AG04449 (cell line): Measurements from ENCODE around the gene WDR82.

Experiments
- CTCF ChIA-PET: fragments of 350-600 bp; formaldehyde crosslinking; extraction: SDS; loops from one replicate; lab custom pipeline; 2021; ENCODE audit warnings: antibody characterized with exemption; lab: Yijun Ruan, JAX
- POLR2A ChIA-PET: fragments of 400-600, 350-600 bp; formaldehyde crosslinking; extraction: SDS; loops from one replicate; lab custom pipeline; 2020; ENCODE audit warnings: antibody characterized with exemption, inconsistent platforms; lab: Yijun Ruan, JAX
- DNase-seq: peaks from one replicate; pipeline ENCODE4 v3.0.0-alpha.2; 2010; ENCODE audit warnings: low read depth, low spot score
- H3K4me3 ChIP-seq: 2 replicates; pipeline ENCODE4 v1.5.1; 2011; ENCODE audit warnings: low read depth, mild to moderate bottlenecking, control low read depth, low read length
- TF ChIP-seq, protein P1 (sequence below): IDR thresholded peaks from one replicate; pipeline ENCODE4 v1.5.1; 2011; ENCODE audit warnings: mild to moderate bottlenecking, moderate library complexity, low read length, control low read depth, inconsistent platforms; ENCODE audit not compliant: insufficient read depth; ENCODE audit errors: missing control alignments

Gene WDR82

DNA sequence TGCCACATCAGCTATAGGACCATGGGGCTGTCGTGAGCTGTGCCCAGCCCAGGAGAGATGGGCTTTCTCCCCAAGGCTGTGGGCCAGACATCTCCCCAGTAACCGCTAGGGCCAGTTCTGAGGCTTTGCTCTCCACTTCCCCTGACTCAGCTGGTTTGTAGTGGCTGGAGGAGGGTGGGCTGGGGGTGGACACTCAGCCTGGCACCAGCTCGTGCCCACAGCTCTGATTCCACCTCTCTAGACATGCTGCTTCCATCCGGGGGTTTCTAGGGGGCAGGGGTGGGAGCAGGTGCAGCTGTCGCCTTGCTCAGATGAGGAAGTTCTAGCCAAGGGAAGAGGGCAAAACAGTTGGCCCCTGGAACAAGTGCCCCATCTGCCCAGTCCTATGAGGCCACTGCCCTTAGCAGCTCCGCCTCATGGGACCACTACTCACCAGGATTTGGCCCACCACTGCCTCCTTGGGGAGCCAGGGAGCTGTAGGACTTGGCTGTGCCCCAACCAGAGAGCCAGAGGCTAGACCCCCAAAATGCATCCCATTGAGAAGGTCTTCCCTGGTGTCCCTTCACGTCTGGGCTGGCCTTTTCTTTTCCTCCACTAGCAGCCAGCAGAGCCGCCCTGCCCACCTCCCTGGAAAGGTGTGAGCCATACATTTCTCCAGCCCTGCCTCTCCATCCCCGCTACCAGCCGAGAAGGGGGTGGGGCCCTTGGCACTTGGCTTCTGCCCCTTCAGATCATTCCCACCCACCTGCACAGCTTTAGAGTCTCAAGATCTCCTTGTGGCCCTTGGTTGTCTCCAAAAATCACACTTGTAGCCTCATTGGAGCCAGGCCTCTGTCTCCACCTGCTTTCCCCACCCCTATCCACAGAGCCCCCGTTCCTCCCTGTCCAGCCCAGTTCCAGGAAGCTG is 19.0 kb upstream of the WDR82 start:
- ChIA-PET CTCF (interaction anchor here (2.7 to 27.0 kb wide), 3 partner anchors 7 to 77 kb away, joined by 9 to 498 read pairs (median 32); no protein-coding TSS in a partner anchor), POLR2A (no interaction called here)
- no peak overlapping the region for H3K4me3 ChIP-seq
- no peak for DNase-seq
- TF ChIP-seq, protein P1, sequence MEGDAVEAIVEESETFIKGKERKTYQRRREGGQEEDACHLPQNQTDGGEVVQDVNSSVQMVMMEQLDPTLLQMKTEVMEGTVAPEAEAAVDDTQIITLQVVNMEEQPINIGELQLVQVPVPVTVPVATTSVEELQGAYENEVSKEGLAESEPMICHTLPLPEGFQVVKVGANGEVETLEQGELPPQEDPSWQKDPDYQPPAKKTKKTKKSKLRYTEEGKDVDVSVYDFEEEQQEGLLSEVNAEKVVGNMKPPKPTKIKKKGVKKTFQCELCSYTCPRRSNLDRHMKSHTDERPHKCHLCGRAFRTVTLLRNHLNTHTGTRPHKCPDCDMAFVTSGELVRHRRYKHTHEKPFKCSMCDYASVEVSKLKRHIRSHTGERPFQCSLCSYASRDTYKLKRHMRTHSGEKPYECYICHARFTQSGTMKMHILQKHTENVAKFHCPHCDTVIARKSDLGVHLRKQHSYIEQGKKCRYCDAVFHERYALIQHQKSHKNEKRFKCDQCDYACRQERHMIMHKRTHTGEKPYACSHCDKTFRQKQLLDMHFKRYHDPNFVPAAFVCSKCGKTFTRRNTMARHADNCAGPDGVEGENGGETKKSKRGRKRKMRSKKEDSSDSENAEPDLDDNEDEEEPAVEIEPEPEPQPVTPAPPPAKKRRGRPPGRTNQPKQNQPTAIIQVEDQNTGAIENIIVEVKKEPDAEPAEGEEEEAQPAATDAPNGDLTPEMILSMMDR, result no peak

DNA sequence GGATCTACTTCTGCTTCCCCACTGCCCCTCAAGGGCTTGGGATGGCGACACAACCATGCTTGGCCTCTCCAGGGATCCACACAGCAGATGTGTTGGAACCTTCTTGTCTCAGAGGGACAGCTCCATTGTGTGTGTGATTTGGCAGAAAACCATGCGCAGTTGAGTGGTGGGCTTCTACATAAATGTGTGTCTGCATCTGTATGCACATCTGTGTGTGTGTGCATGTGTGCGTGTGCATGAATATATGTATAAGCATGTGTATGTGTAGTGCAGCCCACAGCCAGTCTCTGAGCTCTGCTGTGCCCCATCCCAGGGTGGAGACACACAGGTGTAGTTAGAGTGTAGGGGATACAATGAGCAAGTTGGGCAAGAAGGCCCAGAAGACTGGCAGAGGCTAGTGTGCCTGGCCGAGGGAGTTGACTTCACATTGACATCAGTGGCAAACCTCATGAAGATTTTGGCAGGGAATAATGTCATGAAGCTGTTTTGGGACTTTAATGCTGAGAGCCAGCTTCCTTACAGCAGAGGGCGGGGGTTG is 17.3 kb upstream of the WDR82 start:
- CTCF ChIA-PET, result interaction anchor here (1.0 to 27.0 kb wide), 5 partner anchors 14 to 149 kb away, joined by 3 to 498 read pairs (median 6); partner anchors contain the start of gene SEMA3G
- no peak overlapping the region for H3K4me3 ChIP-seq
- POLR2A ChIA-PET, result no interaction called here
- TF ChIP-seq, protein P1, result no peak
- DNase-seq, result no peak

DNA sequence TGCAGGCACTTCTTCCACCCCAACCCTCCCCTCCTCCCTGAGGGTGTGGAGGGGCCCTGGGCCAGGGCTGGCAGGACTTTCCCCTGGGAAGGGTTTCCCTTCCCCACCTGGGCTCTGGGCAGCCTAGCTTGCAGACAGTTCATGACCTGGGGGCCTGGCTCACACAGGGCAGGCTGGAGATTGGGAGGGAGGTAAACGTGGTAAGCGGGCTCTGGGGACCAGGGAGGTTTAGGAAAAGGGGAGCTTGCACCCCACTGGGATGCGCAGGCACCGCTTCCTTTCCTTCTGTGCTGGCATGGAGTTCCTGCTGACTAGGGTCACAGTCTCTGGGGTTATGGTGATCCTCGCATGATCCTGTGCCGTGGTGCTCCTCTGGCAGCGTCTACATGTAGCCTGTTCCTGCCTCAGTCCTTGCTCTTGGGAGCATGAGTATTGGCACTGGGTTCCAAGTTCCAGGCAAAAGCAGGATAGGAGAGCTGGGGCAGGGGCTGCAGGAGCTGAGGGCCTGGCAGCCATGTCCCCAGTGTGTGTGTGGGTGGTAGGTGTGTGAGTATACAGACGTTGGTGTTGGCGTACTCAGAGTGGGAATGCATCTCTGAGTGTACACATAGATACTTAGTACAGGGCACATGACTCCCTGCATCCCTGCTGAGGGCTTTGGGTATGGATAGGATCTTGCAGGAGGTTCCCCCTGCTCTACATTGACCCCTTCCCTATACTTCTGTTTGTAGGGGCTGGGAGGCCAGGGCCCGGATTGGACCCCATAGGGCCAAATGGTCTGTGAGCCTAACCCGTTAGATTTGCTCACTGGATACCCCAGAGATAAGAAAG is 16.1 kb upstream of the WDR82 start:
- POLR2A ChIA-PET, result no interaction called here
- CTCF ChIA-PET, result interaction anchor here (1.4 to 27.0 kb wide), 3 partner anchors 13 to 75 kb away, joined by 4 to 498 read pairs (median 9); no protein-coding TSS in a partner anchor
- TF ChIP-seq, protein P1, result no peak
- DNase-seq, result no peak
- H3K4me3 ChIP-seq, result no peak overlapping the region

DNA sequence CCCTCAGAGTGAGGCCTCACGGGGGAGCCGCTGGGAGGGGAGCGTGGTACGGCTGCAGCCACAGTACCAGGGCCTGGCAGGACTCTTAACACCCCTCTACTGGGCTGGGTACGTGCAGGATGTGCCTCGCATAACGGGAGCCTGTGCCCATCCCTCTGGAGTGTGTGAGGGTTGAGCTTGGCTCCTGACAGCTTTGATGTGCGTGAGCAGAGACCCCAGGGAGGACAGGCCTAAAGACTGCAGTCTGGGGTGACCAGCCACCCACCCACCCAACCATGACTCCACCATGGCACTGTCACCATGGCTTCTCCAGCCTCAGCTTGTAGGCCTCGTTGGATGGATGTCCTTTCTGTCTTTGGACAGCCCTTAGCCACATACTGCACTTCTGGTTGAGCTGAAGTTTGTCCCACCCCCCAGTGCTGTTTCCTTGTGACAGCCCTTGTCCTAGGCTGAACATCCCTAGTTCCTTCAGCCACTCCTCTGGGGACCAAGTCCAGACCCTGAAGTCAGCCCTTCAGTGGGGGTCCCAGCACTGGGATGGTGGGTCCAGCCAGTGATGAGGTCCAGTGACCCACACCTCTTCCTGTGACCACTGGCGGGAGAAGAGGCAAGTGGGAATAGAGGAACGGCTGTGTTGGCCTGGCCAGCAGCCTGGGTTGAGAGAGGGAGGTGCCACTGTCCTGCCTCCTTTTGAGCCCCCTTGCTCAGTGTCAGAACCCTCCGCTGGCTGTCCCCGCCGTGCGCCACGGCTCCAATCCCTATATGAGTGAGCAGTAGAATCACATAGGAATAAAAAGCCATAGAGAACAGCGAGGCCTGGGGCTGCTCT is 15.3 kb upstream of the WDR82 start:
- ChIA-PET POLR2A (no interaction called here), CTCF (interaction anchor here (27.0 kb wide), 1 partner anchor 41 kb away, joined by 498 read pairs; no protein-coding TSS in a partner anchor)
- DNase-seq, result no peak
- TF ChIP-seq, protein P1, result no peak
- H3K4me3 ChIP-seq, result no peak overlapping the region

DNA sequence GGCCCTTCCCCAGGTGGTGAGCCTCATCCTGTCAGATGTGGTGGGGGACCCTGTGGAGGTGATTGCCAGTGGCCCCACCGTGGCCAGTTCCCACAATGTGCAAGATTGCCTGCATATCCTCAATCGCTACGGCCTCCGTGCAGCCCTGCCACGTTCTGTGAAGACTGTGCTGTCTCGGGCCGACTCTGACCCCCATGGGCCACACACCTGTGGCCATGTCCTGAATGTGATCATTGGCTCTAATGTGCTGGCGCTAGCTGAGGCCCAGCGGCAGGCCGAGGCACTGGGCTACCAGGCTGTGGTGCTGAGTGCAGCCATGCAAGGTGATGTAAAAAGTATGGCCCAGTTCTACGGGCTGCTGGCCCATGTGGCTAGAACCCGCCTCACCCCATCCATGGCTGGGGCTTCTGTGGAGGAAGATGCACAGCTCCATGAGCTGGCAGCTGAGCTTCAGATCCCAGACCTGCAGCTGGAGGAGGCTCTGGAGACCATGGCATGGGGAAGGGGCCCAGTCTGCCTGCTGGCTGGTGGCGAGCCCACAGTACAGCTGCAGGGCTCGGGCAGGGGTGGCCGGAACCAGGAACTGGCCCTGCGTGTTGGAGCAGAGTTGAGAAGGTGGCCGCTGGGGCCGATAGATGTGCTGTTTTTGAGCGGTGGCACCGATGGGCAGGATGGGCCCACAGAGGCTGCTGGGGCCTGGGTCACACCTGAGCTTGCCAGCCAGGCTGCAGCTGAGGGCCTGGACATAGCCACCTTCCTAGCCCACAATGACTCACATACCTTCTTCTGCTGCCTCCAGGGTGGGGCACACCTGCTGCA is 14.0 kb upstream of the WDR82 start:
- ChIA-PET CTCF (interaction anchor here (0.7 to 27.0 kb wide), 12 partner anchors 7 to 157 kb away, joined by 3 to 498 read pairs (median 4); no protein-coding TSS in a partner anchor), POLR2A (no interaction called here)
- H3K4me3 ChIP-seq, result no peak overlapping the region
- TF ChIP-seq, protein P1, result no peak
- DNase-seq, result no peak
